ENCODE measurements around the gene ARPP19.
"Not testable (repeated sequence)": the region's sequence is repeated elsewhere in the genome, so short reads cannot be mapped to it uniquely, and the experiment has no call there.

GRCh38 chr15:52565417-52566358 is 3.1 kb downstream of the ARPP19 start:
- TF ChIP-seq EP300, CTCF (IDR thresholded peaks at IDR 0.05): not testable (repeated sequence)
